SK-N-SH treated with all-trans-retinoic acid at 6 μM for 48 hours (cell line): ENCODE results near the gene NT5DC1.
A peak's percentile ranks its signal among the peaks of the same experiment; 100 is the strongest.

ENCODE experiments used
- ATAC-seq: fragments of 200-7000 bp; cut with Tn5 transposase; 3 replicates; pipeline ENCODE4 v1.9.1; 2020; ENCODE audit warnings: mild to moderate bottlenecking, moderate library complexity
- ARNTL ChIP-seq: fragments of 450-650 bp; formaldehyde crosslinking; IDR thresholded peaks from 2 replicates; pipeline ENCODE4 v1.5.0; 2020; ENCODE audit warnings: low read depth, mild to moderate bottlenecking, moderate library complexity, borderline replicate concordance
- BACH2 ChIP-seq: fragments of 250-450 bp; sonication (Bioruptor Pico); IDR thresholded peaks from 2 replicates; pipeline ENCODE4 v1.9.0; 2021; ENCODE audit warnings: mild to moderate bottlenecking, borderline replicate concordance
- CSDC2 ChIP-seq: fragments of 250-450 bp; sonication (Bioruptor Pico); IDR thresholded peaks from 2 replicates; pipeline ENCODE4 v1.5.0; 2020; ENCODE audit warnings: mild to moderate bottlenecking, moderate library complexity
- ESRRG ChIP-seq: fragments of 250-450 bp; sonication (Bioruptor Pico); IDR thresholded peaks from 2 replicates; pipeline ENCODE4 v1.6.1; 2021; ENCODE audit warnings: mild to moderate bottlenecking
- ISL1 ChIP-seq: fragments of 250-450 bp; sonication (Bioruptor Pico); IDR thresholded peaks from 2 replicates; pipeline ENCODE4 v2.1.2; 2022; ENCODE audit warnings: mild to moderate bottlenecking, moderate library complexity
- OSR1 ChIP-seq: fragments of 250-450 bp; sonication (Bioruptor Pico); IDR thresholded peaks from 2 replicates; pipeline ENCODE4 v1.8.0; 2022; ENCODE audit warnings: moderate library complexity, mild to moderate bottlenecking, inconsistent platforms
- PPARA ChIP-seq: fragments of 250-450 bp; sonication (Bioruptor Pico); IDR thresholded peaks from 2 replicates; pipeline ENCODE4 v1.5.0; 2020; ENCODE audit warnings: mild to moderate bottlenecking, borderline replicate concordance
- RARB ChIP-seq: fragments of 250-450 bp; sonication (Bioruptor Pico); IDR thresholded peaks from 2 replicates; pipeline ENCODE4 v1.8.0; 2021; ENCODE audit warnings: mild to moderate bottlenecking, moderate library complexity
- SNAI2 ChIP-seq: fragments of 250-450 bp; sonication (Bioruptor Pico); IDR thresholded peaks from 2 replicates; pipeline ENCODE4 v1.5.0; 2020; ENCODE audit warnings: mild to moderate bottlenecking, moderate library complexity
- TCF4 ChIP-seq: fragments of 250-450 bp; sonication (Bioruptor Pico); IDR thresholded peaks from 2 replicates; pipeline ENCODE4 v1.8.0; 2021; ENCODE audit warnings: mild to moderate bottlenecking, moderate library complexity, borderline replicate concordance
- TOX ChIP-seq: fragments of 250-450 bp; sonication (Bioruptor Pico); IDR thresholded peaks from 2 replicates; pipeline ENCODE4 v1.8.0; 2021; ENCODE audit warnings: mild to moderate bottlenecking, moderate library complexity, borderline replicate concordance
- ZC3H10 ChIP-seq: fragments of 250-450 bp; sonication (Bioruptor Pico); IDR thresholded peaks from 2 replicates; pipeline ENCODE4 v1.5.1; 2021; ENCODE audit warnings: mild to moderate bottlenecking, moderate library complexity
- ZFP30 ChIP-seq: fragments of 450-650 bp; formaldehyde crosslinking; IDR thresholded peaks from 2 replicates; pipeline ENCODE4 v1.5.0; 2022; ENCODE audit warnings: mild to moderate bottlenecking, moderate library complexity
- ZNF565 ChIP-seq: fragments of 450-650 bp; formaldehyde crosslinking; conservative IDR thresholded peaks from 2 replicates; pipeline ENCODE4 v1.5.0; 2020; ENCODE audit warnings: low read depth, mild to moderate bottlenecking, moderate library complexity
- ZNF70 ChIP-seq: fragments of 450-650 bp; formaldehyde crosslinking; IDR thresholded peaks from 2 replicates; pipeline ENCODE4 v1.5.0; 2020; ENCODE audit warnings: mild to moderate bottlenecking, moderate library complexity
- ZNF8 ChIP-seq: fragments of 450-650 bp; formaldehyde crosslinking; IDR thresholded peaks from 2 replicates; pipeline ENCODE4 v1.5.0; 2020; ENCODE audit warnings: mild to moderate bottlenecking, moderate library complexity
- TF ChIP-seq, protein P1 (sequence below): fragments of 250-450 bp; sonication (Bioruptor Pico); IDR thresholded peaks from 2 replicates; pipeline ENCODE4 v1.5.0; 2020; ENCODE audit warnings: mild to moderate bottlenecking, moderate library complexity
- TF ChIP-seq, protein P2 (sequence below): fragments of 250-450 bp; sonication (Bioruptor Pico); IDR thresholded peaks from 2 replicates; pipeline ENCODE4 v1.8.0; 2021; ENCODE audit warnings: low read depth, mild to moderate bottlenecking, moderate library complexity, borderline replicate concordance
- TF ChIP-seq, protein P3 (sequence below): fragments of 250-450 bp; sonication (Bioruptor Pico); IDR thresholded peaks from 2 replicates; pipeline ENCODE4 v1.5.1; 2021; ENCODE audit warnings: mild to moderate bottlenecking, moderate library complexity

The NT5DC1 gene

GRCh38 chr6:116127771-116128493 is 27.3 kb downstream of the NT5DC1 start:
- TF ChIP-seq TCF4 (CRISPR knock-in tag) (peak; percentile 45; the same call in 1 of the 2 replicates), TOX (CRISPR knock-in tag) (no peak), ZC3H10 (0 out of 2 replicates have a peak, but pooled peaks have one; percentile 37)
- TF ChIP-seq, all 23 proteins: peak for 2
- peak; percentile 86 for ATAC-seq

- ATAC-seq: no peak
- TF ChIP-seq ZFP30 (CRISPR knock-in tag): no peak
- TF ChIP-seq, protein P1, sequence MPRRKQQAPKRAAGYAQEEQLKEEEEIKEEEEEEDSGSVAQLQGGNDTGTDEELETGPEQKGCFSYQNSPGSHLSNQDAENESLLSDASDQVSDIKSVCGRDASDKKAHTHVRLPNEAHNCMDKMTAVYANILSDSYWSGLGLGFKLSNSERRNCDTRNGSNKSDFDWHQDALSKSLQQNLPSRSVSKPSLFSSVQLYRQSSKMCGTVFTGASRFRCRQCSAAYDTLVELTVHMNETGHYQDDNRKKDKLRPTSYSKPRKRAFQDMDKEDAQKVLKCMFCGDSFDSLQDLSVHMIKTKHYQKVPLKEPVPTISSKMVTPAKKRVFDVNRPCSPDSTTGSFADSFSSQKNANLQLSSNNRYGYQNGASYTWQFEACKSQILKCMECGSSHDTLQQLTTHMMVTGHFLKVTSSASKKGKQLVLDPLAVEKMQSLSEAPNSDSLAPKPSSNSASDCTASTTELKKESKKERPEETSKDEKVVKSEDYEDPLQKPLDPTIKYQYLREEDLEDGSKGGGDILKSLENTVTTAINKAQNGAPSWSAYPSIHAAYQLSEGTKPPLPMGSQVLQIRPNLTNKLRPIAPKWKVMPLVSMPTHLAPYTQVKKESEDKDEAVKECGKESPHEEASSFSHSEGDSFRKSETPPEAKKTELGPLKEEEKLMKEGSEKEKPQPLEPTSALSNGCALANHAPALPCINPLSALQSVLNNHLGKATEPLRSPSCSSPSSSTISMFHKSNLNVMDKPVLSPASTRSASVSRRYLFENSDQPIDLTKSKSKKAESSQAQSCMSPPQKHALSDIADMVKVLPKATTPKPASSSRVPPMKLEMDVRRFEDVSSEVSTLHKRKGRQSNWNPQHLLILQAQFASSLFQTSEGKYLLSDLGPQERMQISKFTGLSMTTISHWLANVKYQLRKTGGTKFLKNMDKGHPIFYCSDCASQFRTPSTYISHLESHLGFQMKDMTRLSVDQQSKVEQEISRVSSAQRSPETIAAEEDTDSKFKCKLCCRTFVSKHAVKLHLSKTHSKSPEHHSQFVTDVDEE: no peak
- no peak for TF ChIP-seq ESRRG (CRISPR knock-in tag)
- TF ChIP-seq, protein P2, sequence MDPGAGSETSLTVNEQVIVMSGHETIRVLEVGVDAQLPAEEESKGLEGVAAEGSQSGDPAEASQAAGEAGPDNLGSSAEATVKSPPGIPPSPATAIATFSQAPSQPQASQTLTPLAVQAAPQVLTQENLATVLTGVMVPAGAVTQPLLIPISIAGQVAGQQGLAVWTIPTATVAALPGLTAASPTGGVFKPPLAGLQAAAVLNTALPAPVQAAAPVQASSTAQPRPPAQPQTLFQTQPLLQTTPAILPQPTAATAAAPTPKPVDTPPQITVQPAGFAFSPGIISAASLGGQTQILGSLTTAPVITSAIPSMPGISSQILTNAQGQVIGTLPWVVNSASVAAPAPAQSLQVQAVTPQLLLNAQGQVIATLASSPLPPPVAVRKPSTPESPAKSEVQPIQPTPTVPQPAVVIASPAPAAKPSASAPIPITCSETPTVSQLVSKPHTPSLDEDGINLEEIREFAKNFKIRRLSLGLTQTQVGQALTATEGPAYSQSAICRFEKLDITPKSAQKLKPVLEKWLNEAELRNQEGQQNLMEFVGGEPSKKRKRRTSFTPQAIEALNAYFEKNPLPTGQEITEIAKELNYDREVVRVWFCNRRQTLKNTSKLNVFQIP (CRISPR knock-in tag): no peak
- no peak for TF ChIP-seq ZNF70 (CRISPR knock-in tag)
- no peak for TF ChIP-seq OSR1 (CRISPR knock-in tag)
- no peak for TF ChIP-seq RARB
- TF ChIP-seq SNAI2 (CRISPR knock-in tag): no peak
- TF ChIP-seq, protein P3, sequence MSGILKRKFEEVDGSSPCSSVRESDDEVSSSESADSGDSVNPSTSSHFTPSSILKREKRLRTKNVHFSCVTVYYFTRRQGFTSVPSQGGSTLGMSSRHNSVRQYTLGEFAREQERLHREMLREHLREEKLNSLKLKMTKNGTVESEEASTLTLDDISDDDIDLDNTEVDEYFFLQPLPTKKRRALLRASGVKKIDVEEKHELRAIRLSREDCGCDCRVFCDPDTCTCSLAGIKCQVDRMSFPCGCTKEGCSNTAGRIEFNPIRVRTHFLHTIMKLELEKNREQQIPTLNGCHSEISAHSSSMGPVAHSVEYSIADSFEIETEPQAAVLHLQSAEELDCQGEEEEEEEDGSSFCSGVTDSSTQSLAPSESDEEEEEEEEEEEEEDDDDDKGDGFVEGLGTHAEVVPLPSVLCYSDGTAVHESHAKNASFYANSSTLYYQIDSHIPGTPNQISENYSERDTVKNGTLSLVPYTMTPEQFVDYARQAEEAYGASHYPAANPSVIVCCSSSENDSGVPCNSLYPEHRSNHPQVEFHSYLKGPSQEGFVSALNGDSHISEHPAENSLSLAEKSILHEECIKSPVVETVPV (CRISPR knock-in tag): no peak
- no peak for TF ChIP-seq CSDC2
- TF ChIP-seq ISL1 (CRISPR knock-in tag): no peak
Measured at GRCh38 chr6:116133453-116133852, 32.8 kb downstream of the NT5DC1 start.

- TF ChIP-seq ESRRG (CRISPR knock-in tag) (no peak), ARNTL (CRISPR knock-in tag) (no peak), PPARA (CRISPR knock-in tag) (no peak), ISL1 (CRISPR knock-in tag) (no peak), ZNF8 (CRISPR knock-in tag) (no peak), ZNF565 (CRISPR knock-in tag) (no peak), SNAI2 (CRISPR knock-in tag) (no peak), OSR1 (CRISPR knock-in tag) (no peak), ZC3H10 (no peak), ZFP30 (CRISPR knock-in tag) (no peak), BACH2 (CRISPR knock-in tag) (no peak)
- TF ChIP-seq, protein P1: no peak
- no peak for ATAC-seq
Measured at GRCh38 chr6:116136373-116136772, 35.7 kb downstream of the NT5DC1 start.

- TF ChIP-seq BACH2 (CRISPR knock-in tag): no peak
- TF ChIP-seq SNAI2 (CRISPR knock-in tag): no peak
- ATAC-seq: no peak
Measured at GRCh38 chr6:116136933-116137340, 36.3 kb downstream of the NT5DC1 start.
